Endothelial cell of umbilical vein (primary cell): ENCODE measurements around the gene CYB5A.

Experiments used
- JUN ChIP-seq: IDR thresholded peaks from 2 replicates; pipeline ENCODE4 v1.6.1; 2011; ENCODE audit warnings: borderline replicate concordance, low read depth; ENCODE audit not compliant: insufficient read length, insufficient read depth
- TF ChIP-seq, protein P1 (sequence below), 2 donors: IDR thresholded peaks; 1 replicate in 1 of 2; 2 replicates in 1 of 2; pipeline ENCODE4 v1.5.1; 2011; ENCODE audit warnings: low read length in 2 of 2, mild to moderate bottlenecking in 2 of 2, moderate library complexity in 2 of 2, control low read depth in 1 of 2, inconsistent platforms in 1 of 2, low read depth in 1 of 2; ENCODE audit not compliant: insufficient read depth in 1 of 2; ENCODE audit errors: extremely low read depth in 1 of 2

DNA sequence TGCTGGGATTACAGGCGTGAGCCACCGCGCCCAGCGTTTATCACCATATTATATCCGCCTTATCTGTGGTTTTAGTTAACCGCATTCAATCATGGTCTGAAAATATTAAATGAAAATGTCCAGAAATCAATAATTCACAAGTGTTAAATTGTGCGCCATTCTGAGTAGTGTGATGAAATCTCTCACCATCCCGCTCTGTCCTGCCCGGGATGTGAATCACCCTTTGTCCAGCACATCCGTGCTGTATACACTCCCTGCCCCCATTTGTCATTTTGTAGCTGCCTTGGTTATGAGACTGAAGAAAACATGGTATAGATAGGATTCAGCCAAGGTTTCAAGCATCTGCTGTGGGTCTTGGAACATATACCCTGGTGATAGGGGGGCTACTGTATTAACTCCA is 72.7 kb downstream of the CYB5A start:
- TF ChIP-seq, protein P1, sequence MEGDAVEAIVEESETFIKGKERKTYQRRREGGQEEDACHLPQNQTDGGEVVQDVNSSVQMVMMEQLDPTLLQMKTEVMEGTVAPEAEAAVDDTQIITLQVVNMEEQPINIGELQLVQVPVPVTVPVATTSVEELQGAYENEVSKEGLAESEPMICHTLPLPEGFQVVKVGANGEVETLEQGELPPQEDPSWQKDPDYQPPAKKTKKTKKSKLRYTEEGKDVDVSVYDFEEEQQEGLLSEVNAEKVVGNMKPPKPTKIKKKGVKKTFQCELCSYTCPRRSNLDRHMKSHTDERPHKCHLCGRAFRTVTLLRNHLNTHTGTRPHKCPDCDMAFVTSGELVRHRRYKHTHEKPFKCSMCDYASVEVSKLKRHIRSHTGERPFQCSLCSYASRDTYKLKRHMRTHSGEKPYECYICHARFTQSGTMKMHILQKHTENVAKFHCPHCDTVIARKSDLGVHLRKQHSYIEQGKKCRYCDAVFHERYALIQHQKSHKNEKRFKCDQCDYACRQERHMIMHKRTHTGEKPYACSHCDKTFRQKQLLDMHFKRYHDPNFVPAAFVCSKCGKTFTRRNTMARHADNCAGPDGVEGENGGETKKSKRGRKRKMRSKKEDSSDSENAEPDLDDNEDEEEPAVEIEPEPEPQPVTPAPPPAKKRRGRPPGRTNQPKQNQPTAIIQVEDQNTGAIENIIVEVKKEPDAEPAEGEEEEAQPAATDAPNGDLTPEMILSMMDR (IDR thresholded peaks at IDR 0.05; ENCODE audit: extremely low read depth in 1 of 2, insufficient read depth in 1 of 2, low read depth in 1 of 2, low read length in 2 of 2): no peak
- no peak for TF ChIP-seq JUN
